ENCODE results near the gene XPR1.

GRCh38 chr1:180742663-180743062, 110.8 kb downstream of the XPR1 start:
- TF ChIP-seq CTCF (IDR thresholded peaks at IDR 0.05) (no peak), POLR2A (IDR thresholded peaks at IDR 0.05) (no peak)
